ENCODE measurements around the gene SLC2A11. TPM values are rescaled to one million over a fixed set of nuclear protein-coding genes. Genes with fewer than 3 reads are reported as not detected.

The SLC2A11 gene
- total and polyA plus RNA-seq, 5 donors = 12.0 to 27.2 (median 21.6) TPM

DNA sequence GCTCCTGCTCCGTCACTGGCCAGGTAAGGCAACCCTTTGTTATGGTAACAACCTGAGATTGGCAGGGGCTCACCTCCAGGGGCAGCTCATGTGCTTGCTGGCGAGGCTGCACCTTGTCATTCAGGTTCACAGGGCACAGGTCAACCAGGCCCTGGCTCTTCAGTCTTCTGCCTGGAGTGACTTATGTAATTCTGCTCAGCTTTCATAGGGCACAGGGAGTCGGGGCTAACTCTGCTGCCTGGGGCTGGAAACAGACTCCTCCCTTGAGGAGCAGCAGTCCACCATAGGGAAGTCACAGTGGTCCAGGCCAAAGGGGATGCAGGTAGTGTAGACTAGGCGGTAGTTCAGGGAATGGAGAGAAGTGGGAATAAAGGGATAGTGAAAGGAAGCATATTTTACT is 35.0 kb downstream of the SLC2A11 start:
- WGBS = 85% methylated on average over 4 of the region's 4 CpGs
- intact Hi-C loops (cut with DNase I) = no loop called here

DNA sequence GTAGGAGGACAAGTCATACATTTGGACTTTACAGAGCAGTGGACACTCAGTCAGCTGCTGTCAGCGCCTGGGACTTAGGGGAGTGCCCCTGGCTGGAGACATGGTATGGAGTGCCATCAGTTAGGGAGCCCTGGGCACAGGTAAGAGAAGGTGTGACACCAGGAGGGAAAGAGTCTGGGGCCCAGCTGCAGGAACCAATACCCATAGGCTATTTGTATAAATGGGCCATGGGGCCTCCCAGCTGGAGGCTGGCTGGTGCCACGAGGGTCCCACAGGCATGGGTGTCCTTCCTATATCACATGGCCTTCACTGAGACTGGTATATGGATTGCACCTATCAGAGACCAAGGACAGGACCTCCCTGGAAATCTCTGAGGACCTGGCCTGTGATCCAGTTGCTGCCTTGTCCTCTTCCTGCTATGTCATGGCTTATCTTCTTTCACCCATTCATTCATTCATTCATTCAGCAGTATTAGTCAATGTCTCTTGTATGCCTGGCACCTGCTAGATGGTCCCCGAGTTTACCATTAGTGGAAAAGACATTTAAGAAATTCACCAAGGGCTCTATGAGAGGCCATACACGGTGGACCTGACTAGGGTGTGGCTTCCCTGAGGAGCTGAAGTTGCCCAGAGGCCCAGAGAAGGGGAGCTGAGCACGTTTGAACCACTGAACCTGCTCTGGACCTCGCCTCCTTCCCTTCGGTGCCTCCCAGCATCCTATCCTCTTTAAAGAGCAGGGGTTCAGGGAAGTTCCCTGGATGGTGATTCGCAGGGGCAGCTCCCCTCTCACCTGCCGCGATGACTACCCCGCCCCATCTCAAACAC is 35.7 kb downstream of the SLC2A11 start:
- no peaks in the 10 kb centered on the region for H3K27me3 ChIP-seq (ENCODE audit: control insufficient read depth, insufficient read depth)
- peak overlapping the region; percentile 59 for H3K4me3 ChIP-seq (ENCODE audit: low read length)
- ATAC-seq (no peak), DNase-seq (peak in 1 of 3 donors; percentile 29)
- peak overlapping the region; percentile 25 for H3K27ac ChIP-seq (ENCODE audit: low read length)
- no peaks in the 10 kb centered on the region for H3K9me3 ChIP-seq (ENCODE audit: control insufficient read depth, low read length)
- intact Hi-C loops (cut with DNase I) = no loop called here
- peaks cover 5% of the 10 kb centered on the region for H3K4me1 ChIP-seq (ENCODE audit: control insufficient read depth, insufficient read depth, low read length)
- 37% methylated on average over 11 of the region's 11 CpGs for WGBS

More for the DNA sequence above, 35.0 kb downstream of the SLC2A11 start:
- DNase-seq (peak in 1 of 3 donors; percentile 43), ATAC-seq (no peak)
- Histone ChIP-seq H3K27ac (ENCODE audit: low read length) (no peak overlapping the region), H3K27me3 (ENCODE audit: control insufficient read depth, insufficient read depth) (no peaks in the 10 kb centered on the region), H3K9me3 (ENCODE audit: control insufficient read depth, low read length) (no peaks in the 10 kb centered on the region), H3K4me1 (ENCODE audit: control insufficient read depth, insufficient read depth, low read length) (peaks cover 5% of the 10 kb centered on the region), H3K4me3 (ENCODE audit: low read length) (no peak overlapping the region)

DNA sequence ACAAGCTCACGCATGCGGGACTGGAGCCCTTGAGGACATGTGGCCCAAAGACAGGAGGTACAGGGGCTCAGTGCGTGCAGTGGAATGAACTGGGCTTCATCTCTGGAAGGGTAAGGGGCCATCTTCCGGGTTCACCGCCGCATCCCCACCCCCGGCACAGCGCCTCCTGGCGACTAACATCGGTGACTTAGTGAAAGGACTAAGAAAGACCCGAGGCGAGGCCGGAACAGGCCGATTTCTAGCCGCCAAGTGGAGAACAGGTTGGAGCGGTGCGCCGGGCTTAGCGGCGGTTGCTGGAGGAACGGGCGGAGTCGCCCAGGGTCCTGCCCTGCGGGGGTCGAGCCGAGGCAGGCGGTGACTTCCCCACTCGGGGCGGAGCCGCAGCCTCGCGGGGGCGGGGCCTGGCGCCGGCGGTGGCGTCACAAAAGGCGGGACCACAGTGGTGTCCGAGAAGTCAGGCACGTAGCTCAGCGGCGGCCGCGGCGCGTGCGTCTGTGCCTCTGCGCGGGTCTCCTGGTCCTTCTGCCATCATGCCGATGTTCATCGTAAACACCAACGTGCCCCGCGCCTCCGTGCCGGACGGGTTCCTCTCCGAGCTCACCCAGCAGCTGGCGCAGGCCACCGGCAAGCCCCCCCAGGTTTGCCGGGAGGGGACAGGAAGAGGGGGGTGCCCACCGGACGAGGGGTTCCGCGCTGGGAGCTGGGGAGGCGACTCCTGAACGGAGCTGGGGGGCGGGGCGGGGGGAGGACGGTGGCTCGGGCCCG is 36.5 kb downstream of the SLC2A11 start, which contains the start of gene MIF:
TSS of gene MIF (plus strand) at position 439 of the 765 bp plus-strand sequence. CDS start at position 531, 92 bp downstream.
- DNase-seq (peak; percentile 95 to 99 (median 98)), ATAC-seq (peak; percentile 95)
- no peaks in the 10 kb centered on the region for H3K9me3 ChIP-seq (ENCODE audit: control insufficient read depth, low read length)
- no peaks in the 10 kb centered on the region for H3K27me3 ChIP-seq (ENCODE audit: control insufficient read depth, insufficient read depth)
- peaks cover 5% of the 10 kb centered on the region for H3K4me1 ChIP-seq (ENCODE audit: control insufficient read depth, insufficient read depth, low read length)
- H3K4me3 ChIP-seq (ENCODE audit: low read length) = peak within 1 kb of the TSS; percentile 59
- intact Hi-C loops (cut with DNase I) = no loop called here
- WGBS = under 1% methylated on average over 72 of the region's 72 CpGs
- peak within 1 kb of the TSS; percentile 94 for H3K27ac ChIP-seq (ENCODE audit: low read length)

DNA sequence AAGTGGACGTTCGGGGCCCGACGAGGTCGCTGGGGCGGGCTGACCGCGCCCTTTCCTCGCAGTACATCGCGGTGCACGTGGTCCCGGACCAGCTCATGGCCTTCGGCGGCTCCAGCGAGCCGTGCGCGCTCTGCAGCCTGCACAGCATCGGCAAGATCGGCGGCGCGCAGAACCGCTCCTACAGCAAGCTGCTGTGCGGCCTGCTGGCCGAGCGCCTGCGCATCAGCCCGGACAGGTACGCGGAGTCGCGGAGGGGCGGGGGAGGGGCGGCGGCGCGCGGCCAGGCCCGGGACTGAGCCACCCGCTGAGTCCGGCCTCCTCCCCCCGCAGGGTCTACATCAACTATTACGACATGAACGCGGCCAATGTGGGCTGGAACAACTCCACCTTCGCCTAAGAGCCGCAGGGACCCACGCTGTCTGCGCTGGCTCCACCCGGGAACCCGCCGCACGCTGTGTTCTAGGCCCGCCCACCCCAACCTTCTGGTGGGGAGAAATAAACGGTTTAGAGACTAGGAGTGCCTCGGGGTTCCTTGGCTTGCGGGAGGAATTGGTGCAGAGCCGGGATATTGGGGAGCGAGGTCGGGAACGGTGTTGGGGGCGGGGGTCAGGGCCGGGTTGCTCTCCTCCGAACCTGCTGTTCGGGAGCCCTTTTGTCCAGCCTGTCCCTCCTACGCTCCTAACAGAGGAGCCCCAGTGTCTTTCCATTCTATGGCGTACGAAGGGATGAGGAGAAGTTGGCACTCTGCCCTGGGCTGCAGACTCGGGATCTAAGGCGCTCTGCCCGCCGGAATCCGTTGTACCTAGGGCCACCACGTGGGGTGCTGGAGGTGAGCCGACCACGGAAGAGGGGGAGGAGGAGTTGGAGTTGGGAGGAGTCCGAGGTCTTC is 37.3 kb downstream of the SLC2A11 start:
- H3K4me1 ChIP-seq (ENCODE audit: control insufficient read depth, insufficient read depth, low read length) = peaks cover 5% of the 10 kb centered on the region
- peak; percentile 50 to 66 for ATAC-seq

DNA sequence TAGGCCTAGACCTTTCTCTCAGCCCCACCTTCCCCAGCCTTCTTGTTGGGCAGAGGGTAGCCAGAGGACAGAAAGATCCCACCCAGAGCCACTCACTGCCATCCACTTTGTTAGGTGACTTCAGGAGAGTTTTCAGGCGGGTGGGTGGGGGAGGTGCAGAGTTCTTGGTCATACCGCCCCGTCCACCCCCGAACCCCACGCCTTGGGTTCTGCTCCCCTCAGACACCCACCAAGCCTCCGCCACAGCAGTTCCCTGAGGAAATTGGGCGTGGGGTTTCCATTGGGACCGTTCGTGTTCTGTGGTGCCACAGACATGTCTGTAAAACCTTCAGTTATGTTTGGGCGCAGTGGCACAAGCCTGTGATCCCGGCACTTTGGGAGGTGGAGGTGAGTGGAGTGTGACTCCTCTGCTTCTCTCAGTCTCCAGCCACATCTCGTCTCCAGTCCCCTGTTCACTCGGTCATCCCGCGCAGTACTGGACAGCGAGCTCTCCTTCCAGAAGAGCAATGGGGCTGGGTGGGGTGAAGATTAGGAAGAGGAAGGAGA is 38.0 kb downstream of the SLC2A11 start:
- no peak for ATAC-seq
- peak in 1 of 3 donors; percentile 67 for DNase-seq
- H3K27me3 ChIP-seq (ENCODE audit: control insufficient read depth, insufficient read depth) = no peaks in the 10 kb centered on the region
- intact Hi-C loops (cut with DNase I) = no loop called here
- peak overlapping the region; percentile 59 for H3K4me3 ChIP-seq (ENCODE audit: low read length)
- 89% methylated on average over 16 of the region's 16 CpGs for WGBS
- no peak overlapping the region for H3K27ac ChIP-seq (ENCODE audit: low read length)
- no peaks in the 10 kb centered on the region for H3K9me3 ChIP-seq (ENCODE audit: control insufficient read depth, low read length)
- H3K4me1 ChIP-seq (ENCODE audit: control insufficient read depth, insufficient read depth, low read length) = peaks cover 5% of the 10 kb centered on the region

More for the DNA sequence above, 37.3 kb downstream of the SLC2A11 start:
- peak overlapping the region; percentile 59 for H3K4me3 ChIP-seq (ENCODE audit: low read length)
- WGBS = 2% methylated on average over 79 of the region's 79 CpGs
- intact Hi-C loops (cut with DNase I) = no loop called here
- H3K27ac ChIP-seq (ENCODE audit: low read length) = peak overlapping the region; percentile 94
- H3K9me3 ChIP-seq (ENCODE audit: control insufficient read depth, low read length) = no peaks in the 10 kb centered on the region
- no peaks in the 10 kb centered on the region for H3K27me3 ChIP-seq (ENCODE audit: control insufficient read depth, insufficient read depth)
- DNase-seq = peak; percentile 81 to 88 (median 87)

DNA sequence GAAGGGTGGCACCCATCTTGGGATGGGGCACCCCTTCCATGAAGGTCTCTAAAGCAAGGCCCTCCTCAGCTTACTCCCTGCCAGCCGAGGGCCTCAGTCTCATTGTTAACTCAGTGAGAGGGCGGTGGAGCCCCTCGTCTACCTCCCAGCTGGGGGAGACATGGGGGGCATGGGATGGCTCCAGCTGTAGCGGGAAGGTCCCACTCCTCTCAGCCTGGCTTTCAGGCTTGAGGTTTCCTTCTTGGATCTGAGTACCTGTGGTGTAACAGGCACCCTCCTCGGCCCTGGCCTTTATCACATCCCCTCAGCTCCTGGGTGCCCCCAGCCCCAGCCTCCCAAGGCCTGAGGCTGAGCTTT is 38.5 kb downstream of the SLC2A11 start:
- Histone ChIP-seq H3K27me3 (ENCODE audit: control insufficient read depth, insufficient read depth) (no peaks in the 10 kb centered on the region), H3K4me3 (ENCODE audit: low read length) (no peak overlapping the region), H3K4me1 (ENCODE audit: control insufficient read depth, insufficient read depth, low read length) (peaks cover 5% of the 10 kb centered on the region), H3K9me3 (ENCODE audit: control insufficient read depth, low read length) (no peaks in the 10 kb centered on the region), H3K27ac (ENCODE audit: low read length) (no peak overlapping the region)
- DNase-seq (peak in 1 of 3 donors; percentile 32), ATAC-seq (no peak)
- intact Hi-C loops (cut with DNase I) = no loop called here
- 97% methylated on average over 5 of the region's 5 CpGs for WGBS

DNA sequence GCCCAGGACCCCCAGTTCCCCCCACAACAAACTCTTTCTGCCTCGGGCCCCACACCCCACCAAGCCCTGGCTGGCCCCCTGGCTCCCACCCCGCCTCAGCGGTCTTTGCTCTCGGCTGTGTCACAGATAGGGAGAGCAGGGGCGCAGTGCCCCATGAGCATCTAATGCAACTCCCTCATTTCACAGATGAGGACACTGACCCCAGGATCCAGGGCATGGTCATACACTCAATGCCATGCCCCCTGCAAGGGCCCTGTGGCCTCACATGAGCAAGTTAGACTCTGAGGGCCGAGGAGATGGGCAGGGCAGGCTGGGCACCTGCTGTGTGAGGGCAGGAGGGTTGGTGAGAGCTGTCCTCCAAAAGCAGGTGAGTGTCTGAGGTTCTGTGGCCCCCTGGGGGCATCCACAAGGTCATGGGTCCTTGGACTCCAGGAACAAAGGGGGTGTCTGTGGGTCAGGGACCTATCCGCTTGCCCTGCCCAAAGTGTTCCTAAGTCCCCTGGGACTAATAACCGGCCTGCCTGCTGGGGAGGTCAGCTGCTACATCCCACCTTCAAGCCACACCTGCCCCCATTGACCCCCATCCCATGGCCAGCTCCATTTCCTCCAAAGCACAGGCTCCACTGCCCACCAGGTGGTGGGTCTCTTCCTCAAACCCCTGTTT is 39.0 kb downstream of the SLC2A11 start:
- no peaks in the 10 kb centered on the region for H3K9me3 ChIP-seq (ENCODE audit: control insufficient read depth, low read length)
- no peaks in the 10 kb centered on the region for H3K27me3 ChIP-seq (ENCODE audit: control insufficient read depth, insufficient read depth)
- intact Hi-C loops (cut with DNase I) = no loop called here
- H3K4me3 ChIP-seq (ENCODE audit: low read length) = no peak overlapping the region
- peaks cover 5% of the 10 kb centered on the region for H3K4me1 ChIP-seq (ENCODE audit: control insufficient read depth, insufficient read depth, low read length)
- 85% methylated on average over 8 of the region's 8 CpGs for WGBS
- H3K27ac ChIP-seq (ENCODE audit: low read length) = no peak overlapping the region
- ATAC-seq (no peak), DNase-seq (no peak)

DNA sequence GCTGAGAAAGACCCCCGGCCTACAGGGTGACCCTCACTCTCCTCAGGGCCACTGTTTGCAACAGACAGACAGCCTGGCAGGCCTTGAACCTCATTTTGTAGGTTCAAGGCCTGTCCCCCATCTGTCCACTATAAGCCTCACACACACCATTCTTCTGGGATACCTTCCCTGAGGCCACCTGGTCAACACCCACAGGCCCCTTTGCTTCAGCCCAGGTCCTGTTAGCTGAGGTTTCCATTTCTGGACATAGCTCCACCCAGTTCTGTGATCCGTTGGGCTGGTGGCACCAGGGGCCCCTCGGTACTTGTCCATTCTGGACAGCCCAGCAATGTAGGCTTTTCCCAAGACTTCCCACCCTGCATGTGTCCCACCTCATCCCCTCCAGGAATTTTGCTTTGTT is 39.6 kb downstream of the SLC2A11 start:
- Histone ChIP-seq H3K9me3 (ENCODE audit: control insufficient read depth, low read length) (no peaks in the 10 kb centered on the region), H3K27me3 (ENCODE audit: control insufficient read depth, insufficient read depth) (no peaks in the 10 kb centered on the region), H3K27ac (ENCODE audit: low read length) (no peak overlapping the region), H3K4me3 (ENCODE audit: low read length) (no peak overlapping the region), H3K4me1 (ENCODE audit: control insufficient read depth, insufficient read depth, low read length) (peaks cover 5% of the 10 kb centered on the region)
- DNase-seq = no peak
- ATAC-seq = no peak
- WGBS = 89% methylated on average over 3 of the region's 3 CpGs
- intact Hi-C loops (cut with DNase I) = no loop called here

DNA sequence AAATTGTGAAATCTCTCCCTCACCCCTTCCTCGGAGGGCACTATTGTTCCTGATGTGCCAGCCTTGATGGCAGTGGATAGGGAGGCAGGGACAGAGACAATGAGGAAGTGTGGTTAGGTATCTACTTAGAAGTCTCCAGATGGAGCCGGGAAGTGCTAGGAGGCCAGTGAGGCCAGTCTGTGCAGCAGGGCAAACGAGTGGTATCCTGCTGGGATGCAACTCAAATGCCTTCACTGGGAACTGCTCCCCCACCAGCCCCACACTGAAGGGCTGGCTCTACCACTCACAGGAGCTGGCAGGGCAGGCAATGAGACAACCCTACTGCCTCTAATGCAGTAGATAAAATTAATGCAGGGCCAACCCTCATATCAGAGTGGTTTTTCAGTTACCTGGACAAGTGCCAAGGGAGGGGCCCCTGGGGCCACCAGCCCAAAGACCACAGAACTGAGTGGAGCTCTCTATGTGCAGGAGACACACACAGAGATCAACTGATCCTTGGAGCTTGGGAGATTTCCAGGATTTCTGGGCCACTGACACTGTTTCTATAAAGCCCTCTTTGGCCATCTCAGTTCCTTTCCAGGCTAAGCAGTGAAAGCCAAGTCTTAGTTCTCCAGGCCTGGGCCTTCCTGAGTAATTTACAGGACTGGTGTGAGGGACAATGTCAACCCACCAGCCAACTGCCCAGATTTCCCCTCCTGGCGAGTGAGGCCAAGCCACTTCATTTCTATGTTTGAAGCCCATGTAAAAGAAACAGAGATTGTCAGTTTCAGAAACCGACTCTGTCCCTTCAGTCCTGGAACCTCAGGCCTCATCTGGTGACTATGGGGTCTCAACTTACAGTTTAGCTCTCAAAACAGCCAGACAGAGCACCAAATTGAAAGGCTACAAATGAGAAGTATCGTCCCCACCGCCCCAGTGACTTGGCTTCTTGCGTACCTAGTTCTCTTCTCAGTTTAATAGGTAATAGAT is 40.6 kb downstream of the SLC2A11 start:
- no peaks in the 10 kb centered on the region for H3K27me3 ChIP-seq (ENCODE audit: control insufficient read depth, insufficient read depth)
- peaks cover 5% of the 10 kb centered on the region for H3K4me1 ChIP-seq (ENCODE audit: control insufficient read depth, insufficient read depth, low read length)
- DNase-seq (peak in 1 of 3 donors; percentile 36), ATAC-seq (no peak)
- 59% methylated on average over 8 of the region's 8 CpGs for WGBS
- H3K27ac ChIP-seq (ENCODE audit: low read length) = no peak overlapping the region
- intact Hi-C loops (cut with DNase I) = no loop called here
- no peak overlapping the region for H3K4me3 ChIP-seq (ENCODE audit: low read length)
- H3K9me3 ChIP-seq (ENCODE audit: control insufficient read depth, low read length) = no peaks in the 10 kb centered on the region

Data from right cardiac atrium (tissue), 5 donors.